Heart left ventricle (tissue), 13 donors: ENCODE results near the gene OR13C8.

Experiments
- CTCF ChIP-seq, 12 donors: fragments of 200-600 bp; sonication (generic) in 4 of 12; IDR thresholded peaks; one replicate each; pipeline versions ENCODE4 v1.5.0 to v1.8.0; 2018 to 2022; ENCODE audit warnings: antibody characterized with exemption in 12 of 12, mild to moderate bottlenecking in 5 of 12
- POLR2A ChIP-seq, 2 donors: fragments of 450-650 bp; IDR thresholded peaks; one replicate each; pipeline ENCODE4 v1.6.1; 2017; ENCODE audit warnings: antibody characterized with exemption in 2 of 2, mild to moderate bottlenecking in 2 of 2, moderate library complexity in 2 of 2
- donor health status: ischemic (EF 13 %, LVEDD 7.1; RV severe dilation, severe dysfunction).
- donor health status: DM: no; HTN: yes; CAD: no.
- donor health status: DM: no; HTN: no; CAD: no.
- donor health status: ischemic (EF 25% LVEDD 6.9; RV normal size, moderate dysfunction).
- donor health status: ischemic (EF 25% LVEDD 5.7; RV mildly dilated, moderate dysfunction).
- donor health status: ischemic (EF 35%, LVEDD 5.7; RV mildly dilated, moderate dysfunction).
- donor health status: nonischemic (EF 11% LVEDD 7.7; RV severe dilation, severe dysfunction).
- donor health status: DM: yes; HTN: yes; CAD: no.
- donor health status: PGD.
- donor health status: ischemic (EF 29% LVEDD 5.4; RV normal size, mild dysfunction).
- donor health status: nonischemic (EF 23%, LVEDD 6.1; RV moderate dilation, normal function).

- no peak for TF ChIP-seq CTCF (IDR thresholded peaks at IDR 0.05)
- no peak for TF ChIP-seq POLR2A (IDR thresholded peaks at IDR 0.05)
Observed at GRCh38 chr9:104611213-104611612, 42.2 kb downstream of the OR13C8 start.
